Vagina (tissue), 2 donors: Measurements from ENCODE around the gene CPNE8. TPM values are rescaled to one million over a fixed set of nuclear protein-coding genes. Genes with fewer than 3 reads are reported as not detected.

Experiments used
- DNase-seq, 2 donors: peaks; one replicate each; pipeline ENCODE4 v3.0.0-alpha.2; 2017; ENCODE audit errors: extremely low spot score in 2 of 2
- H3K27ac ChIP-seq: fragments of 200-600 bp; sonication (generic); one replicate; pipeline ENCODE4 v1.5.1; 2019
- H3K27me3 ChIP-seq: fragments of 200-600 bp; sonication (generic); one replicate; pipeline ENCODE4 v1.5.1; 2019
- H3K36me3 ChIP-seq, 2 donors: fragments of 200-600 bp; sonication (generic); one replicate each; pipeline ENCODE4 v1.5.1; 2017 to 2019
- H3K4me1 ChIP-seq: fragments of 200-600 bp; sonication (generic); one replicate; pipeline ENCODE4 v1.5.1; 2019
- H3K4me3 ChIP-seq, 2 donors: fragments of 200-600 bp; sonication (generic); 1 replicate in 1 of 2; 2 replicates in 1 of 2; pipeline ENCODE4 v1.5.1; 2016 to 2019
- H3K9me3 ChIP-seq: fragments of 200-600 bp; sonication (generic); one replicate; pipeline ENCODE4 v1.5.1; 2019
- CTCF ChIP-seq, 3 experiments: fragments of 450-650 bp in 2 of 3; fragments of 200-600 bp in 1 of 3; sonication (generic) in 1 of 3; IDR thresholded peaks; one replicate each; pipeline ENCODE4 v1.5.1; 2017 to 2019; ENCODE audit warnings: antibody characterized with exemption in 3 of 3, mild to moderate bottlenecking in 2 of 3, moderate library complexity in 2 of 3
- POLR2A ChIP-seq, 2 donors: fragments of 450-650 bp; IDR thresholded peaks; one replicate each; pipeline ENCODE4 v1.6.1; 2017; ENCODE audit warnings: antibody characterized with exemption in 2 of 2, mild to moderate bottlenecking in 2 of 2, moderate library complexity in 2 of 2
- POLR2AphosphoS5 ChIP-seq, 2 donors: sonication (generic); formaldehyde crosslinking; IDR thresholded peaks; one replicate each; pipeline ENCODE4 v1.9.0; 2017; ENCODE audit warnings: antibody characterized with exemption in 2 of 2, mild to moderate bottlenecking in 2 of 2, low read depth in 1 of 2; ENCODE audit not compliant: insufficient read depth in 1 of 2
- intact Hi-C: fragments of 100-400 bp; cut with DNase I; formaldehyde crosslinking; loops from one replicate; pipeline ENCODE4 v1.15.1; 2023
- total RNA-seq: library from RNA; depleted of rRNA; stranded (reverse); fragments of >200 nt; gene quantifications from one replicate; pipeline ENCODE4 v1.2.3, GENCODE V29; 2016

CPNE8 gene
- total RNA-seq, 1 donor from 2014 or later = 15.0 TPM

- Histone ChIP-seq H3K4me3 (no peak overlapping the region), H3K27ac (no peak overlapping the region)
These were observed 17.6 kb downstream of the CPNE8 start for GRCh38 chr12:38887770-38888169.

GRCh38 chr12:38886931-38887330 lies 18.5 kb downstream of the CPNE8 start:
- TF ChIP-seq CTCF (IDR thresholded peaks at IDR 0.05) (no peak), POLR2AphosphoS5 (IDR thresholded peaks at IDR 0.05; ENCODE audit: insufficient read depth in 1 of 2, low read depth in 1 of 2) (no peak), POLR2A (IDR thresholded peaks at IDR 0.05) (no peak)
- Histone ChIP-seq H3K4me1 (peaks cover 16% of the 10 kb centered on the region), H3K27me3 (no peaks in the 10 kb centered on the region), H3K27ac (no peak overlapping the region), H3K9me3 (no peaks in the 10 kb centered on the region), H3K36me3 (no peaks in the 10 kb centered on the region), H3K4me3 (no peak overlapping the region)
- intact Hi-C loops = no loop called here
- no peak for DNase-seq

More at GRCh38 chr12:38887770-38888169, 17.6 kb downstream of the CPNE8 start:
- intact Hi-C loops = no loop called here
- H3K9me3 ChIP-seq = no peaks in the 10 kb centered on the region
- peaks cover 23% of the 10 kb centered on the region for H3K4me1 ChIP-seq
- no peaks in the 10 kb centered on the region for H3K27me3 ChIP-seq
- no peaks in the 10 kb centered on the region for H3K36me3 ChIP-seq
- no peak for TF ChIP-seq POLR2AphosphoS5 (IDR thresholded peaks at IDR 0.05; ENCODE audit: insufficient read depth in 1 of 2, low read depth in 1 of 2)
- no peak for TF ChIP-seq CTCF (IDR thresholded peaks at IDR 0.05)
- no peak for TF ChIP-seq POLR2A (IDR thresholded peaks at IDR 0.05)
- DNase-seq = no peak

- no peak for DNase-seq
- no peak overlapping the region for H3K27ac ChIP-seq
- no peaks in the 10 kb centered on the region for H3K9me3 ChIP-seq
- no peaks in the 10 kb centered on the region for H3K27me3 ChIP-seq
- peaks cover 13% of the 10 kb centered on the region for H3K4me1 ChIP-seq
- intact Hi-C loops = no loop called here
- TF ChIP-seq CTCF (IDR thresholded peaks at IDR 0.05) (no peak), POLR2AphosphoS5 (IDR thresholded peaks at IDR 0.05; ENCODE audit: insufficient read depth in 1 of 2, low read depth in 1 of 2) (no peak), POLR2A (IDR thresholded peaks at IDR 0.05) (no peak)
- H3K4me3 ChIP-seq = no peak overlapping the region
- no peaks in the 10 kb centered on the region for H3K36me3 ChIP-seq
These were observed 19.3 kb downstream of the CPNE8 start for GRCh38 chr12:38886064-38886463.

- no peaks in the 10 kb centered on the region for H3K36me3 ChIP-seq
- H3K4me3 ChIP-seq = no peak overlapping the region
- DNase-seq = no peak
- peaks cover 4% of the 10 kb centered on the region for H3K4me1 ChIP-seq
- H3K27ac ChIP-seq = no peak overlapping the region
- H3K27me3 ChIP-seq = no peaks in the 10 kb centered on the region
- intact Hi-C loops = no loop called here
- H3K9me3 ChIP-seq = no peaks in the 10 kb centered on the region
- no peak for TF ChIP-seq POLR2AphosphoS5 (IDR thresholded peaks at IDR 0.05; ENCODE audit: insufficient read depth in 1 of 2, low read depth in 1 of 2)
- TF ChIP-seq CTCF (IDR thresholded peaks at IDR 0.05) = no peak
- TF ChIP-seq POLR2A (IDR thresholded peaks at IDR 0.05) = no peak
These were observed 20.7 kb downstream of the CPNE8 start for GRCh38 chr12:38884666-38885065.

- DNase-seq = no peak
- Histone ChIP-seq H3K36me3 (no peaks in the 10 kb centered on the region), H3K27me3 (no peaks in the 10 kb centered on the region), H3K9me3 (no peaks in the 10 kb centered on the region), H3K4me1 (no peaks in the 10 kb centered on the region), H3K27ac (no peak overlapping the region), H3K4me3 (no peak overlapping the region)
- intact Hi-C loops = no loop called here
- no peak for TF ChIP-seq POLR2A (IDR thresholded peaks at IDR 0.05)
- TF ChIP-seq CTCF (IDR thresholded peaks at IDR 0.05) = no peak
- TF ChIP-seq POLR2AphosphoS5 (IDR thresholded peaks at IDR 0.05; ENCODE audit: insufficient read depth in 1 of 2, low read depth in 1 of 2) = no peak
These were observed 21.7 kb downstream of the CPNE8 start for GRCh38 chr12:38883629-38884134.
